OCI-LY7 (cell line): ENCODE results near the gene CCDC187. TPM values are rescaled to one million over a fixed set of nuclear protein-coding genes. Genes with fewer than 3 reads are reported as not detected.

ENCODE experiments used
- BruUV-seq: library from RNA; stranded (reverse); fragments of 400-500 nt; replicated peaks from 2 replicates; lab custom pipeline; 2021; lab: Mats Ljungman, UMichigan
- CTCF ChIA-PET: fragments of 300-600 bp; sonication (Branson Sonifier 250); formaldehyde crosslinking; loops from one replicate; lab custom pipeline; 2022; ENCODE audit warnings: antibody characterized with exemption; ENCODE audit not compliant: unreplicated experiment; lab: Charles Lee
- POLR2A ChIA-PET: fragments of 300-600 bp; sonication (Branson Sonifier 250); formaldehyde crosslinking; loops from one replicate; lab custom pipeline; 2022; ENCODE audit warnings: antibody characterized with exemption; lab: Charles Lee
- DNase-seq: peaks from one replicate; pipeline ENCODE4 v3.0.0-alpha.2; 2015; ENCODE audit warnings: low spot score
- H2AFZ ChIP-seq: fragments of 200-600 bp; sonication (generic), shearing (Covaris generic); 2 replicates; pipeline ENCODE4 v1.6.1; 2014; ENCODE audit warnings: mild to moderate bottlenecking, antibody characterized with exemption, low read length, moderate library complexity
- H3K27ac ChIP-seq: fragments of 200-600 bp; sonication (generic); 2 replicates; pipeline ENCODE4 v1.5.1; 2014; ENCODE audit warnings: mixed run types, low read depth, mild to moderate bottlenecking, moderate library complexity, low read length, inconsistent platforms; ENCODE audit not compliant: poor library complexity, severe bottlenecking
- H3K36me3 ChIP-seq: fragments of 200-600 bp; sonication (generic); 2 replicates; pipeline ENCODE4 v1.6.1; 2014; ENCODE audit warnings: mild to moderate bottlenecking, antibody characterized with exemption, low read length, moderate library complexity, mixed read lengths; ENCODE audit not compliant: insufficient read depth
- H3K4me1 ChIP-seq: fragments of 200-600 bp; sonication (generic); 2 replicates; pipeline ENCODE4 v1.5.1; 2014; ENCODE audit warnings: mild to moderate bottlenecking, low read length; ENCODE audit not compliant: insufficient read depth, poor library complexity, severe bottlenecking
- H3K4me2 ChIP-seq: fragments of 200-600 bp; sonication (generic); 2 replicates; pipeline ENCODE4 v1.6.1; 2014; ENCODE audit warnings: mild to moderate bottlenecking, low read length
- H3K4me3 ChIP-seq: fragments of 200-600 bp; sonication (generic); 2 replicates; pipeline ENCODE4 v1.5.1; 2014; ENCODE audit warnings: mild to moderate bottlenecking, low read depth, low read length; ENCODE audit not compliant: poor library complexity, severe bottlenecking
- H3K79me2 ChIP-seq: fragments of 200-600 bp; sonication (generic); 2 replicates; pipeline ENCODE4 v1.6.1; 2016; ENCODE audit warnings: low read depth, mild to moderate bottlenecking, low read length, moderate library complexity, mixed read lengths; ENCODE audit not compliant: insufficient read depth
- H3K9me2 ChIP-seq: fragments of 200-600 bp; sonication (generic); 2 replicates; pipeline ENCODE4 v1.6.1; 2016; ENCODE audit warnings: mild to moderate bottlenecking, low read length, mixed read lengths; ENCODE audit not compliant: insufficient read depth
- H3K9me3 ChIP-seq: fragments of 200-600 bp; sonication (generic); 2 replicates; pipeline ENCODE4 v1.6.1; 2014; ENCODE audit warnings: mild to moderate bottlenecking, mixed run types, low read length, mixed read lengths
- H4K20me1 ChIP-seq: fragments of 200-600 bp; sonication (generic); 2 replicates; pipeline ENCODE4 v1.6.1; 2014; ENCODE audit warnings: mild to moderate bottlenecking, antibody characterized with exemption, low read length, moderate library complexity, mixed read lengths; ENCODE audit not compliant: insufficient read depth
- CTCF ChIP-seq: fragments of 200-600 bp; sonication (generic); conservative IDR thresholded peaks from 2 replicates; pipeline ENCODE4 v1.5.1; 2014; ENCODE audit warnings: mild to moderate bottlenecking, antibody characterized with exemption, low read length, moderate library complexity, mixed read lengths
- EZH2phosphoT487 ChIP-seq: fragments of 200-600 bp; sonication (generic); IDR thresholded peaks from 2 replicates; pipeline ENCODE4 v1.6.1; 2018; ENCODE audit warnings: low read depth, borderline replicate concordance, mild to moderate bottlenecking, mixed run types, antibody characterized with exemption, low read length, moderate library complexity, mixed read lengths
- intact Hi-C: fragments of 100-400 bp; cut with micrococcal nuclease; formaldehyde crosslinking; loops from one replicate; pipeline ENCODE4 v1.10.0; 2022; ENCODE audit not compliant: unreplicated experiment
- total RNA-seq, 2 experiments: library from RNA; depleted of rRNA in 1 of 2; stranded (reverse); fragments of >200 nt in 1 of 2; shearing (Covaris generic) in 1 of 2; gene quantifications; 2 replicates each; pipeline ENCODE4 v1.2.3, GENCODE V29; 2014 to 2022

The CCDC187 gene
- total RNA-seq, 2 experiments from 2014 or later, result not detected

GRCh38 chr9:136299116-136299515, 4.8 kb downstream of the CCDC187 start:
- TF ChIP-seq CTCF, result no peak
- TF ChIP-seq EZH2phosphoT487, result no peak
- H3K4me3 ChIP-seq, result no peak overlapping the region
- BruUV-seq, result no TSS peak
- no peak overlapping the region for H3K27ac ChIP-seq
- H3K4me1 ChIP-seq, result no peaks in the 10 kb centered on the region
- CTCF ChIA-PET, result interaction anchor here (0.5 kb wide), 1 partner anchor 65 kb away, joined by 10 read pairs; no protein-coding TSS in a partner anchor
- no peaks in the 10 kb centered on the region for H3K9me2 ChIP-seq
- H4K20me1 ChIP-seq, result no peaks in the 10 kb centered on the region
- H3K4me2 ChIP-seq, result no peak overlapping the region
- DNase-seq, result no peak
- H3K36me3 ChIP-seq, result no peaks in the 10 kb centered on the region
- H3K9me3 ChIP-seq, result no peaks in the 10 kb centered on the region
- intact Hi-C loops, result no loop called here
- H3K79me2 ChIP-seq, result no peaks in the 10 kb centered on the region
- POLR2A ChIA-PET, result no interaction called here
- no peak overlapping the region for H2AFZ ChIP-seq

GRCh38 chr9:136297766-136298735, 5.8 kb downstream of the CCDC187 start:
- Histone ChIP-seq H3K36me3 (no peaks in the 10 kb centered on the region), H3K27ac (no peak overlapping the region), H3K4me2 (no peak overlapping the region), H3K9me3 (no peaks in the 10 kb centered on the region), H3K79me2 (no peaks in the 10 kb centered on the region), H3K4me3 (no peak overlapping the region), H3K9me2 (no peaks in the 10 kb centered on the region), H3K4me1 (no peaks in the 10 kb centered on the region), H2AFZ (no peak overlapping the region), H4K20me1 (no peaks in the 10 kb centered on the region)
- ChIA-PET POLR2A (no interaction called here), CTCF (no interaction called here)
- TF ChIP-seq CTCF, result no peak
- TF ChIP-seq EZH2phosphoT487, result no peak
- DNase-seq, result no peak
- BruUV-seq, result no TSS peak
- intact Hi-C loops, result no loop called here
